ENCODE data around the gene PARD3B. TPM values are rescaled to one million over a fixed set of nuclear protein-coding genes. Genes with fewer than 3 reads are reported as not detected.

PARD3B gene
- total RNA-seq, 2 donors from 2014 or later: 15.0 to 17.8 TPM

DNA sequence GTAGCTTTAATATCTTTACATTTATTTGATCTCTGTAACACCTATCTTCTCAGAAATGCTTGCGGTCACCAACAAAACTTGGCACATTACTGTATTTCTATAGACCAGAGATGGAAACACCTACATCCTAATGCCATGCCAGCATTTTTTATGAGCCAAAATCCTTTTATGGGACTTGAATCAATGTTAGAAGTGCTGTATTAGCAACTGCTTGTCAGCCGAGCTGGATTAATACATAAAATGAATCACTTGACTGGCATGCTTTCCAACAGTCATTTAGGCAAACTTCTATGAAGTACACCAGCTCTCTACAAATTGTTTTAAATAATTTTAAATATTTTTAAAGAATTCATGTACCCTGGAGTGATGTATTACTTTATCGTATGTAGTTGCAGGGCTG lies 864.1 kb downstream of the PARD3B start:
- no peaks in the 10 kb centered on the region for H3K36me3 ChIP-seq (replicated peaks in 1 of 2; ENCODE audit: insufficient read depth in 1 of 2, low read depth in 2 of 2)
- no peak overlapping the region for H3K4me3 ChIP-seq
- no peaks in the 10 kb centered on the region for H3K27me3 ChIP-seq
- no peaks in the 10 kb centered on the region for H3K9me3 ChIP-seq
- no peak overlapping the region for H3K27ac ChIP-seq
- H3K4me1 ChIP-seq: peaks cover 27% of the 10 kb centered on the region
- no peak for DNase-seq
- WGBS, 2 donors: 74 to 80% methylated on average over 3 of the region's 3 CpGs
- TF ChIP-seq, protein P1, sequence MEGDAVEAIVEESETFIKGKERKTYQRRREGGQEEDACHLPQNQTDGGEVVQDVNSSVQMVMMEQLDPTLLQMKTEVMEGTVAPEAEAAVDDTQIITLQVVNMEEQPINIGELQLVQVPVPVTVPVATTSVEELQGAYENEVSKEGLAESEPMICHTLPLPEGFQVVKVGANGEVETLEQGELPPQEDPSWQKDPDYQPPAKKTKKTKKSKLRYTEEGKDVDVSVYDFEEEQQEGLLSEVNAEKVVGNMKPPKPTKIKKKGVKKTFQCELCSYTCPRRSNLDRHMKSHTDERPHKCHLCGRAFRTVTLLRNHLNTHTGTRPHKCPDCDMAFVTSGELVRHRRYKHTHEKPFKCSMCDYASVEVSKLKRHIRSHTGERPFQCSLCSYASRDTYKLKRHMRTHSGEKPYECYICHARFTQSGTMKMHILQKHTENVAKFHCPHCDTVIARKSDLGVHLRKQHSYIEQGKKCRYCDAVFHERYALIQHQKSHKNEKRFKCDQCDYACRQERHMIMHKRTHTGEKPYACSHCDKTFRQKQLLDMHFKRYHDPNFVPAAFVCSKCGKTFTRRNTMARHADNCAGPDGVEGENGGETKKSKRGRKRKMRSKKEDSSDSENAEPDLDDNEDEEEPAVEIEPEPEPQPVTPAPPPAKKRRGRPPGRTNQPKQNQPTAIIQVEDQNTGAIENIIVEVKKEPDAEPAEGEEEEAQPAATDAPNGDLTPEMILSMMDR (IDR thresholded peaks at IDR 0.05): no peak
- TF ChIP-seq POLR2A (IDR thresholded peaks at IDR 0.05): no peak
- no peak for ATAC-seq
- intact Hi-C loops (cut with DNase I): no loop called here

- TF ChIP-seq POLR2A (IDR thresholded peaks at IDR 0.05): no peak
- TF ChIP-seq, protein P1 (IDR thresholded peaks at IDR 0.05): no peak
- peaks cover 27% of the 10 kb centered on the region for H3K4me1 ChIP-seq
- no peaks in the 10 kb centered on the region for H3K27me3 ChIP-seq
- H3K9me3 ChIP-seq: no peaks in the 10 kb centered on the region
- ATAC-seq (peak; percentile 96), DNase-seq (peak; percentile 82 to 90 (median 89))
- H3K27ac ChIP-seq: no peak overlapping the region
- no peaks in the 10 kb centered on the region for H3K36me3 ChIP-seq (replicated peaks in 1 of 2; ENCODE audit: insufficient read depth in 1 of 2, low read depth in 2 of 2)
- 30 to 32% methylated on average over 4 of the region's 4 CpGs for WGBS, 2 donors
- intact Hi-C loops (cut with DNase I): no loop called here
- H3K4me3 ChIP-seq: no peak overlapping the region
These were observed 866.3 kb downstream of the PARD3B start for GRCh38 chr2:205411558-205411957.

- Histone ChIP-seq H3K36me3 (replicated peaks in 1 of 2; ENCODE audit: insufficient read depth in 1 of 2, low read depth in 2 of 2) (no peaks in the 10 kb centered on the region), H3K9me3 (no peaks in the 10 kb centered on the region), H3K27me3 (no peaks in the 10 kb centered on the region), H3K27ac (no peak overlapping the region), H3K4me3 (no peak overlapping the region), H3K4me1 (no peaks in the 10 kb centered on the region)
- intact Hi-C loops (cut with DNase I): no loop called here
- TF ChIP-seq POLR2A (IDR thresholded peaks at IDR 0.05): no peak
- TF ChIP-seq, protein P1 (IDR thresholded peaks at IDR 0.05): no peak
- 67 to 68% methylated on average over 4 of the region's 4 CpGs for WGBS, 2 donors
- ATAC-seq (no peak), DNase-seq (no peak)
These were observed 879.1 kb downstream of the PARD3B start for GRCh38 chr2:205424326-205424725.

- Histone ChIP-seq H3K27me3 (no peaks in the 10 kb centered on the region), H3K36me3 (replicated peaks in 1 of 2; ENCODE audit: insufficient read depth in 1 of 2, low read depth in 2 of 2) (no peaks in the 10 kb centered on the region), H3K4me3 (no peak overlapping the region), H3K4me1 (no peaks in the 10 kb centered on the region), H3K27ac (no peak overlapping the region), H3K9me3 (no peaks in the 10 kb centered on the region)
- intact Hi-C loops (cut with DNase I): no loop called here
- TF ChIP-seq, protein P1 (IDR thresholded peaks at IDR 0.05): no peak
- TF ChIP-seq POLR2A (IDR thresholded peaks at IDR 0.05): no peak
- no peak for ATAC-seq
- no peak for DNase-seq
- WGBS, 2 donors: 92 to 94% methylated on average over 2 of the region's 2 CpGs
These were observed 879.8 kb downstream of the PARD3B start for GRCh38 chr2:205425102-205425501.

DNA sequence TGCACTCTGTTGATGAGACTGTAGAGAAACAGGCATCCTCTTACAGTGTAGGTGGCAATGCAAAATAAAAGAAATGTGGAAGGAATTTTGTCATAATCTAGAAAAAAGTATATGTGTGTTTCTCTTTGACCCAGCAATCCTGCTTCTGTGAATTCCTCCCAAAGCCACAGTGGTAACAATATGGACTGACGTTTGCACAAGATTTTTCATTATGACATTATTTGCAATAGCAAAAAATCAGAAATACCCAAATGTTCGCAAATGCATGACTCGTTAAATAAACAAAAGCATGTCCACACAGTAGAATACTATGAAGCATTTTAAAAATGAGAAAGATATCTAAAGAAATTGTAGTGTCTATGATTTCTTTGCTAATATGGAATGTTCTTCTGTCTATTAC lies 881.8 kb downstream of the PARD3B start:
- no peaks in the 10 kb centered on the region for H3K4me1 ChIP-seq
- 59 to 64% methylated on average over 3 of the region's 3 CpGs for WGBS, 2 donors
- intact Hi-C loops (cut with DNase I): no loop called here

More for the DNA sequence above, 881.8 kb downstream of the PARD3B start:
- no peaks in the 10 kb centered on the region for H3K27me3 ChIP-seq
- H3K9me3 ChIP-seq: no peaks in the 10 kb centered on the region
- ATAC-seq (no peak), DNase-seq (no peak)
- TF ChIP-seq, protein P1 (IDR thresholded peaks at IDR 0.05): no peak
- TF ChIP-seq POLR2A (IDR thresholded peaks at IDR 0.05): no peak
- no peak overlapping the region for H3K27ac ChIP-seq
- no peak overlapping the region for H3K4me3 ChIP-seq
- H3K36me3 ChIP-seq (replicated peaks in 1 of 2; ENCODE audit: insufficient read depth in 1 of 2, low read depth in 2 of 2): no peaks in the 10 kb centered on the region
